Inflammatory macrophage treated with lipopolysaccharide for 1 hour (primary cell): ENCODE measurements around the gene NMNAT3.
"Not testable (repeated sequence)": the region's sequence is repeated elsewhere in the genome, so short reads cannot be mapped to it uniquely, and the experiment has no call there.

ENCODE experiments used
- DNase-seq, 2 donors: peaks; one replicate each; pipeline ENCODE4 v3.0.0-alpha.2; 2020 to 2022

The NMNAT3 gene

DNA sequence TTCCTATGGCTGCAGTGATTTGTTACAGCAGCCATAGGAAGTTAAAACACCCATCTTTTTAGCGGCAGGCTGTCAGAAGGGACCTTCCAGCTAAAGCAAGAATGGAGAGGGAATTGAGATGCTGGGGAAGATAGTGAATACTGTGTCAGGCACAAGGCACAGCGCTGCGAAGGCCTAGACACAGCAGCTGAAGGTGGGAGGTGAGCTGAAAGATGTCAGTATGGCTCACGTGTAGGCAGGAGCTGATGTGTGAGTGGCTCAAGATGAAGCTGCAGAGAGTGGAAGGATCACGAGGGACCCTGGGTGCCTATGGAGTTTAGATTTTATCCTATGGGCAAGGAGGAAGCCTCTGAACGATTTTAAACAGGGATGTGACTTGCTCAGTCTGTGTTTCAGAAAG lies 44.3 kb downstream of the NMNAT3 start:
- DNase-seq = no peak

GRCh38 chr3:139630542-139630941 lies 47.2 kb downstream of the NMNAT3 start:
- no peak for DNase-seq

DNA sequence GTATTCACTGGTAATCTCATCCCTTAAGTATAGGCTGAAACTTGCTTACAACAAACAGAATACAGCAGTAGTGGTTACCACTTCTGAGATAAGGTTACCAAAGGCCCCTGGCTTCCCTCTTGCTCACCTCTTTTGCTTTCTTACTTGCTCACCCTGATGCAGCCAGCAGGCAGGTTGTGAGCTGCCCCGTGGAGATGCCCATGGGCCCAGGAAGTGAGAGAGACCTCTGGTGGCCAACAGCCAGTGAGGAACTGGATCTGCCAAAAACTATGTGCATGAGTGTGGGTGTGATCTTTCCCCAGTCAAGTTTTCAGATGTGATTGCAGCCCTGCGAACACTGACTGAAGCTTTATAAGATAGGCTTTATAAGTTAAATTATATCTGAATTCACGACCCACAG lies 48.7 kb downstream of the NMNAT3 start:
- peak; percentile 7 to 34 for DNase-seq

DNA sequence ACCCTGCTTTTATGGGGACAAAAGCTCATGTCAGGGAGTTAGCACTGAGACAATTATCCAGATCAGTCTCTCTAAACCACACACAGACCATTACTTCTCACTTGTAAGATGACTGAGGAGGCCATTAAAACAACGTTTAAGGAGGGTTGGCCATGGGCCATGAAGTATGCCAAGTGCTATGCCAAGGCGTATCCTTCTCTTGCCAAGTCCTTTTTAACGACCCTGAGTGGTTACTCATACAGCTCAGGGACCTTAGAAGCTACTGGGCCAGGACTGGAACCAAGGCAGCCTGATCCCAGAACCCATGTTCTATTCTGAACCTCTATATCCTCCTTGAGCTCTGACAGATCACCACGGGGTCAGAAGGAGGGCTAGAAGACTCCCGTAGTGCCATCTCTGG lies 50.0 kb downstream of the NMNAT3 start:
- DNase-seq = no peak

DNA sequence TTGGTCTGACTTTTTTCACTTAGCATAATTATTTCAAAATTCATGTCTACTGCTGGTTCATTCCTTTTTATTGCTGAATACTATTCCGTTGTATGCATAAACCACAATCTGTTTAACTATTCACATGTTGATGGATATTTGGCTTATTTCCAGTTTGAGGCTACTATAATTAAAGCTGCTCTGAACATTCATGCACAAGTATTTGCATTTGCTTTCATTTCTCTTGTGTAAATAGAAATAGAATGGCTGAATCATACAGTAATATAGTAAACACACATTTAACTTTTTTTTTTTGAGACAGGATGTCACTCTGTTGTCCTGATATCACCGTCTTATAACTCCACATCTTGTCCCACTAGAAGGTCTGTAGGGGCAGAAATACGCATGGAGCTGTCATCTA lies 57.3 kb downstream of the NMNAT3 start:
- DNase-seq = no peak

- DNase-seq = no peak
Measured at GRCh38 chr3:139619484-139619883, 58.3 kb downstream of the NMNAT3 start.

GRCh38 chr3:139617672-139618268 lies 60.0 kb downstream of the NMNAT3 start:
- DNase-seq = no peak

GRCh38 chr3:139611528-139611927 lies 66.2 kb downstream of the NMNAT3 start:
- DNase-seq = no peak

DNA sequence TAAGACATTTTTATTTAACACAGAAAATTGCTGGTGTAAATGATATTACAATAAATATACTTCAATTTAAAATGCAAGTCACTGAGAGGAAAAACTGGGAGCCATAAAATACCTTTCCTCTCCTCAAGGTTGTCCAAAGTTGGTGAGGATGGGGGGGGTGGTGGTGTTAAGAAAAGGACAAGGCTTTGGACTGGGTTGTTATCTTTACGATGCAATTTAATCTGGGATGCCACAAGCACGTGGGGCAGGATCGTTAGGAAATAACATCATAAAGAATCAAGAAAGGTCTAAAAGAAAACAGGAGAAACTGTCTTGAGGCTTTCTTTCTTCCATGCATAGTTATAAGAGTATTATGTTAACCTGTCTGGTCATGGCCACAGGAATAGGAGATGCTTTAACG lies 66.9 kb downstream of the NMNAT3 start:
- no peak for DNase-seq

DNA sequence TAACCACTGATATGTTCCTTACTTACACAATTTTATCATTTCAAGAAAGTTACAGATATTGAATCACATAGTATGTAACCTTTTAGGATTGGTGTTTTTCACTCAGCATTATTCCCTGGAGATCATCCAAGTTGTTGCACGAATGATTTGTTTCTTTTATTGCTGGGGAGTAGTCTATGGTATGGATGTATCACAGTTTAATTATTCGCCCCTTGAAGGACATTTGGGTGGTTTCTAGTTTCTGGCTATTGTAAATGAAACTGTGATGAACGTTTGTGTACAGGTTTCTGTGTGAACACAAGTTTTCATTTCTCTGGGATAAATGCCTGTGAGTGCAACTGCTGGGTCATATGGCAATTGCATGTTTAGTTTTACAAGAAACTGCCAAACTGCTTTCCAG lies 68.8 kb downstream of the NMNAT3 start:
- no peak for DNase-seq

DNA sequence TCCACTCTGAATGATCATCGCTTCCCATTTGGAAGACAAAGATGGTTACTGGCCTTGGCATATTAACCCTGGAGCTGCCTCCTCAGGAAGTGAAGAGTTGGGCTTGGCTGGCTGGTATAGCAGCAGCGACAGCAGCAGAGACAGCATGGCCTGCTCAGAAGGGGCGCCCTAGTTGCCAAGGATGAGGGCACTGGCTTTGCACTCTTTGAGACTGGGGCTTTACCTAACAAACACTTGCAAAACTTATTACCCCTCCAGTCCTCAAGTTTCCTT lies 69.7 kb downstream of the NMNAT3 start:
- DNase-seq = no peak

DNA sequence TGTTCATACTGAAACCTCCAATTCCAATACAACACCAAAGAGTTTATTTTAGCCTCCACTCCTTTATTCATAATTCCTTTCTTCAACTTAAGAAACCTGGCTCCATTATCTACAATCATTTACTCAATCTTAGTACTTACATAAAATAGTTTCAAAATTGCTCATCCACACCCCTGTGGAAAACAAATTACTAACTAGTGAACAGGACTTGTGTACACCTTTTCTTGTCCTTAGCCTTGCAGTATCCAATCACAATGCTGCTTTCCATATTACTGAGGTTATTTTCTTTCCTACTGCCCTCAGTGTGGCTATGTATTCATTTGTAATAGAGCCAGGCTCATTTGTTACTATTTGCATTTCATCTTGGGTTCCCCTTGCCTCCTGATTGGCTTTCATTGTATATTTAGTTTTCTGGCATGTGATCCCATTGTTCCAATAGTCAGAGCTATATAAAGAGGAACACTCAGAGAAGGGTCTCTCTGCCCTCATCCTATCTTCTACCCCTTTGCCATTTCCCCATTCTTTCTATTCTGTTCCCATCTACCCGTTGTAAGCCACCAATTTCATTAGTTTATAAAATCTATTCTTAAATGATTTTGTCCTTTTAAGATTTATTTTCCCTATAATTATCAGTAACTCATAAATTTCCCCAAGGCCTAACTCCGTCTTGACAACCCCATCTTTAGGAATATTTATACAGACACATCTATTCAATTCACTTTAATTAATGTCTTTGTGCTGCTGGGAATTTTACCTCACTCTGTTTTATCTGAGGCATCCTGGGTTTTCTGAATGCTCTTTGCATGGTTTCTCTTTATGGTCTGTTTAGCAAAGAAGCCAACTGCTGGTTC lies 70.3 kb downstream of the NMNAT3 start:
- DNase-seq = no peak

DNA sequence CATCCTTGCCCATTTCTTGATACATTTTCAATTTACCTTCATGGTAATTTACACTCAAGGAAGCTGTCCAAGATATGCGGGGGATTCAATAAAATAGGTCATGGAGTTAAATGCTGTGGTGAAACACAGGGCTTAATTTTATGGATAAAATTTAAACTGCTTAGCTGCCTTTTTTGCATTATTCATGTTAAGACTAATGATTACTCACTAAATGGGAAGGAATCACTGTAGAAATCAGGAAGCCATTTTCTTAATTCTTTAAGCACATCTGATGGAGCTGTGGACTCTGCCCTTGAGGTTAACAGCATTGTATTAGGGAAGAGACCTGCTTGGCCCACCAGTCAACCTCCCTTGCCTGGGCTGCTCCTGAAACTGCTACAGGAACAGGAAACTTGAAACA lies 75.8 kb downstream of the NMNAT3 start:
- DNase-seq = no peak

DNA sequence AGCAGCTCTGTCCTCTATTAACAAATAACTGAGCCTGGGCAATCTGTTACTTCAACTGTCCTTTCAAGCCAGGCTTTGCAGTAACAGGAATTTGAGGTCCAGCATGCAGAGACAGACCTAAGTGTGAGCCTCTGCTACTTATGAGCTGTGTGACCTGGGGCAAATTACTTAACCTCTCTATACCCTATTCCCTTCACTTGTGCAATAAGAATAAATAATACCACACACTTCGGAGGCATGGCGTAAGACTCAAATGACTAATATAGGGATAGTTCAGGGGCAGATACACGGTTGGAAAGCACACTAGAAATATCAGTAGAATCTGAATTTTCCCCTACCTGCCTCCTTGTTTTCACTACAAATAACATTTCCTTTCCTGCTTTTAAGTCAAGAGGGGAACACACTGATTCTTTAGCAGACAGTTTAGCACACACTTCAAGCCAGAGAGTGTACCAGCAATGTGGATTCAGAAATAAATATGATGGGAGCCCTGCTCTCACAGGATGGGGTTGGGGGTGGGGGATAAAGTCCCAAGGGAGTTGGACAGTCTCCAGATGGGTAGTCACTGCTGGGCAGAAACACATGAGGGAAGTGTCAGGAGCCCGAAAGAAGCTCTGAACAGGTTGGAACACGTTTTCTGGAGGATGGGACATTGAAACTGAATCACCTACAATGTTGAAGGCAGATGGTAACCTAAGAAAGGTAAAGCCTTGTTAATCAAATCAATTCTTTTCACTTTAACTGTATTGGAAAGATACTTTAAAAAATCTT lies 76.4 kb downstream of the NMNAT3 start:
- peak; percentile 11 to 29 for DNase-seq

DNA sequence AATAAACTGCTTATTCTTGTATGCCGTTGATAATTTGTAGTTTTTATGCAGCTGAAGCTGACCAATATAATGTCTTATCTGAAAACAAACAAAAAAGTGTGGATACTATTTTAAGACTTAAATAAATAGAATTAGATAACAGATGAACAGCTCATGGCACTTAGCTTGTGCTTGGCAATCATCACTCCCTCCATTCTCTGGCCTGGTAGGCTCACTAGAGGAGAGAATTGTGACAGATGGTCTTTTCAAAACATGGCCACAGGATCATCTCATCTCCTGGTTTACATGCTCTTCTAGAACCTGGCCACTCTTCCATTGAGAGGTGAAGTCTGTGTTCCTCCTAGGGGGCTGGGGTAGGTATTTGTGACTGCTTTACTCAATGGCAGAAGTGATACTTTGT lies 79.8 kb downstream of the NMNAT3 start:
- no peak for DNase-seq

- DNase-seq = not testable (repeated sequence)
Measured at GRCh38 chr3:139591186-139591585, 86.6 kb downstream of the NMNAT3 start.

DNA sequence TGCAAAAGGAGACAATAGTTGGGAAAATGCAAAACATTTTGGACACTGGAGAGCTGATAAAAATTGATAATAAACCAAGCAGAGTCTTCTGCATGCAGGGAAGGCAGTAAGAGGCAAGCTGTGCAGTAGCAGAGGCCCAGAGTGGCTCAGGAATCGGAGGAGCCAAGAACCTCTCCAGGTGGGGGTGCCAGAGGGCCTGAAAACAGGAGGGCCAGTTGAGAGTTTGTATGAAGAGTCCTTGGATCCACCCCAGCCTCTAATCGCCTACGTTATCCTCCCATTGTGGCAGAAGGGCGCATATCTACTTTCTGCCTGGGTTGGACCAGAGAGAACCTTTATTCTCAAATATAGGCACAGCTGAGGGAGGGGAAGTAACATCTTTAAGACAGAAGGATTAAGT lies 89.3 kb downstream of the NMNAT3 start:
- peak in 1 of 2 donors; percentile 16 for DNase-seq

DNA sequence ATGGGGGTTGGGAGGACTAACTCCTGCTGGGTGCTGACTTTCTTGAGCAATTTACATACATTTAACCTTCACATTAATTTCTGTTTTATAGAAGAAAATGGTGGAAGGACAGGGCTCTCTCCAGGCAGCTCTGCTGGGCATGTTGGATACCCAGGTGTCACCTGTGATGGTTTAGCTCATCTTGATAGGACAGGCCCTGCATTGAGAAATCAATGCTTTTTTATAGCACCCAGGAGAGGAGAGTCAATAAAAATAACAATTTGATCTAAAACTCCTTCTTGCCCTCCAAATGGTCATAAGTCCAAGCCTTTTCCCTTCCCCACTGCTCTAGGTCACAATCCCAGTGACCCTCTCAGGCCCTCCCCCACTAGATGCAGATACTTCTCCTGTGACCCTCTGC lies 90.0 kb downstream of the NMNAT3 start:
- no peak for DNase-seq

- DNase-seq = no peak
Measured at GRCh38 chr3:139586420-139587017, 91.3 kb downstream of the NMNAT3 start.

DNA sequence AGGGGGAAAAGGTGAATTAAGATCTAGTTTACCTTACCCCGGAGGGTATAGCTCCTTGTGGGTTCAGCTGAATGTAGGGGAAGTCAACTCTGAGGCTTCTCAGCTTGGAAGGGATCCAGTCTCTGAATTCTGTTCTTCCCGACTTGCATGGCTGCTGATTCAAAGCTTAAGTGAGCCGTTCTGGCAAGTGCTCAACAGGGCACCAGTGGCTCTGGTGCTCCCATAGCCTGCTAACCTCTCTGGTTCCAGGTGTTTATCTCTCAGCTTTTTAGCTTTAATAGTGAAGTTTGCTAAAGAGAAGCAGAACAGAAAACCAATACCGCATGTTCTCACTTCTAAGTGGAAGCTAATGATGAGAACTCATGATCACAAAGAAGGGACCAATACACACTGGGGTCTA lies 92.0 kb downstream of the NMNAT3 start:
- no peak for DNase-seq

DNA sequence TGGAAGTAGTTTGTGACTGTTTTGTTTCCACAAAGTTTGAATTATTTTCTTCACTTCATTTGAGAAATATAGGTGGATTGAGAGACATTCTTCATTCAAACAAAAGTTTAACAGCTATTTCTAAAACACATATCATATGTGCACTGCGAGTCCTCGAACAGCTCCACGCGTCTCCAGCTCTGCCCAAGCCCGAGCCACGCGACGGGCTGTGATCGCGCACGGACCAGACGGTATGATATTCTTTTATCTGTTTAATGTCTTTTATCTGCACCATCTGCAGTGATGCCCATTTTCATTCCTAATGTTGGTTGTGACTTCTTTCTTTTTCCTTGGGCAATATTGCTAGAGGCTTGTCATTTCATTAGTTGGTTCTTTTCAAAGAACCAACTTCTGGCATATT lies 94.1 kb downstream of the NMNAT3 start:
- not testable (repeated sequence) for DNase-seq

GRCh38 chr3:139578783-139579182 lies 99.0 kb downstream of the NMNAT3 start:
- DNase-seq = no peak

- DNase-seq = no peak
Measured at GRCh38 chr3:139577909-139578308, 99.9 kb downstream of the NMNAT3 start.

DNA sequence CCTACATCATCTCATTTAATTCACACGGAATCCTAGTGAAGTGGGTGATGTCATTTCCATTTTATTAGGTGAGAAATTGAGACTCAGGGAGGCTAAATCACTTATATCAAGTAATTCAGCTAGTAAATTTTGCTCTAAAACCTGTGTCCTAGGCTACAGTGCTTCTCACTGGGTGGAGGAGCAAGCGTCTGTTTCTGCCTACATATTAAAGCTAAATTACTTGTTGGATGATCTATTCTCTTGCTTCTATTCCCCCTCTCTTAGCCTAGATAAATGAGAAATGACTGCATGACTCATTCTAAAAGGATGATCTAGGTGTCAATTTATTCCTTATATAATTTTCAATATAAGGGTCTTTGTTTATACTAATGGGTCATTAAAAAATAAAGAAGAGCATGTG lies 100.4 kb downstream of the NMNAT3 start:
- no peak for DNase-seq
